GM12878 (cell line): Measurements from ENCODE around the gene PLSCR4. TPM values are rescaled to one million over a fixed set of nuclear protein-coding genes. Genes with fewer than 3 reads are reported as not detected.

Experiments used
- ATAC-seq: fragments of 200-7000 bp; cut with Tn5 transposase; 3 replicates; pipeline ENCODE4 v1.9.1; 2020; ENCODE audit warnings: mild to moderate bottlenecking, moderate library complexity
- BruUV-seq: library from RNA; stranded (reverse); fragments of 400-500 nt; replicated peaks from 2 replicates; lab custom pipeline; 2021; lab: Mats Ljungman, UMichigan
- CTCF ChIA-PET: fragments of 300-600 bp; sonication (Branson Sonifier 250); formaldehyde crosslinking; extraction: SDS; loops from one replicate; lab custom pipeline; 2021; ENCODE audit warnings: inconsistent platforms; lab: Yijun Ruan, JAX
- POLR2A ChIA-PET: fragments of 350-600 bp; formaldehyde crosslinking; extraction: SDS; loops from one replicate; lab custom pipeline; 2021; ENCODE audit warnings: inconsistent platforms; lab: Charles Lee
- RAD21 ChIA-PET: fragments of 300-600 bp; sonication (Branson Sonifier 250); formaldehyde crosslinking; loops from one replicate; lab custom pipeline; 2023; ENCODE audit warnings: antibody characterized with exemption; ENCODE audit not compliant: unreplicated experiment; lab: Charles Lee
- SMC1A ChIA-PET: fragments of 300-600 bp; sonication (Branson Sonifier 250); formaldehyde crosslinking; loops from one replicate; lab custom pipeline; 2023; ENCODE audit not compliant: unreplicated experiment, uncharacterized antibody; lab: Charles Lee
- DNase-seq: peaks from one replicate; pipeline ENCODE4 v3.0.0-alpha.2; 2011; ENCODE audit warnings: low read depth, low spot score
- FAIRE-seq: peaks from 3 replicates; lab custom pipeline; 2011; peaks lifted over from hg19 to GRCh38; lab: Jason Lieb, UNC
- H2AFZ ChIP-seq: 2 replicates; pipeline ENCODE4 v1.6.0; 2011; ENCODE audit warnings: low read depth, low read length, control low read depth; ENCODE audit not compliant: control insufficient read depth
- H3K27ac ChIP-seq: 2 replicates; pipeline ENCODE4 v1.5.1; 2011; ENCODE audit warnings: control low read depth; ENCODE audit not compliant: control insufficient read depth, insufficient read depth
- H3K27me3 ChIP-seq, 2 experiments: replicated peaks in 1 of 2; 2 replicates each; pipeline versions ENCODE4 v1.6.0 to v1.6.1; 2011; ENCODE audit warnings: low read length in 1 of 2; ENCODE audit not compliant: control insufficient read depth in 2 of 2, insufficient read depth in 2 of 2
- H3K36me3 ChIP-seq, 2 experiments: 2 replicates each; pipeline ENCODE4 v1.5.1; 2011; ENCODE audit warnings: low read length in 1 of 2; ENCODE audit not compliant: control insufficient read depth in 2 of 2, insufficient read depth in 2 of 2
- H3K4me1 ChIP-seq: 2 replicates; pipeline ENCODE4 v1.6.1; 2011; ENCODE audit warnings: mild to moderate bottlenecking, low read length, moderate library complexity, mixed read lengths; ENCODE audit not compliant: control insufficient read depth, insufficient read depth
- H3K4me2 ChIP-seq: 2 replicates; pipeline ENCODE4 v1.6.0; 2011; ENCODE audit warnings: control low read depth; ENCODE audit not compliant: control insufficient read depth, insufficient read depth
- H3K4me3 ChIP-seq: fragments of 200-600 bp; sonication (generic); 2 replicates; pipeline ENCODE4 v1.5.1; 2016
- H3K79me2 ChIP-seq: 2 replicates; pipeline ENCODE4 v1.6.0; 2011; ENCODE audit warnings: low read length; ENCODE audit not compliant: control insufficient read depth, insufficient read depth
- H3K9ac ChIP-seq: 2 replicates; pipeline ENCODE4 v1.8.0; 2011; ENCODE audit warnings: low read length, control low read depth, mixed read lengths; ENCODE audit not compliant: control insufficient read depth, insufficient read depth
- H3K9me3 ChIP-seq: replicated peaks from 3 replicates; pipeline ENCODE4 v1.5.1; 2011; ENCODE audit warnings: mild to moderate bottlenecking, low read length; ENCODE audit not compliant: control insufficient read depth, insufficient read depth
- H4K20me1 ChIP-seq: 2 replicates; pipeline ENCODE4 v1.6.0; 2011; ENCODE audit not compliant: control insufficient read depth, insufficient read depth
- ASH2L ChIP-seq: fragments of 300-600, 200-600 bp; sonication (generic); IDR thresholded peaks from 2 replicates; pipeline ENCODE4 v1.6.1; 2017; ENCODE audit warnings: low read depth, mild to moderate bottlenecking, borderline replicate concordance
- CBFB ChIP-seq: IDR thresholded peaks from 2 replicates; pipeline ENCODE4 v1.6.1; 2016; ENCODE audit warnings: antibody characterized with exemption, low read depth
- CHD1 ChIP-seq: IDR thresholded peaks from 2 replicates; pipeline ENCODE4 v1.6.1; 2012; ENCODE audit warnings: low read depth, low read length, improper control_type of control experiment
- E2F8 ChIP-seq: fragments of 450-650 bp; IDR thresholded peaks from 2 replicates; pipeline ENCODE4 v1.6.1; 2018; ENCODE audit warnings: mild to moderate bottlenecking, low read depth, moderate library complexity; ENCODE audit not compliant: partially characterized antibody
- E4F1 ChIP-seq: fragments of 450-650 bp; IDR thresholded peaks from 2 replicates; pipeline ENCODE4 v1.6.1; 2018; ENCODE audit warnings: borderline replicate concordance, mild to moderate bottlenecking; ENCODE audit not compliant: partially characterized antibody
- ESRRA ChIP-seq: IDR thresholded peaks from 2 replicates; pipeline ENCODE4 v1.6.1; 2012; ENCODE audit warnings: mild to moderate bottlenecking, low read length, improper control_type of control experiment
- HDAC2 ChIP-seq: fragments of 200-600 bp; sonication (generic); IDR thresholded peaks from 2 replicates; pipeline ENCODE4 v1.6.1; 2017
- MEF2A ChIP-seq: IDR thresholded peaks from 2 replicates; pipeline ENCODE4 v1.6.1; 2011; ENCODE audit warnings: low read depth, mild to moderate bottlenecking, low read length, moderate library complexity; ENCODE audit not compliant: insufficient read depth
- MEF2B ChIP-seq: fragments of 450-650 bp; IDR thresholded peaks from 2 replicates; pipeline ENCODE4 v1.6.1; 2018; ENCODE audit warnings: mild to moderate bottlenecking, moderate library complexity; ENCODE audit not compliant: partially characterized antibody, poor library complexity, severe bottlenecking
- PML ChIP-seq: IDR thresholded peaks from 2 replicates; pipeline ENCODE4 v1.6.1; 2012; ENCODE audit warnings: low read length, inconsistent platforms
- RB1 ChIP-seq: fragments of 450-650 bp; formaldehyde crosslinking; IDR thresholded peaks from 2 replicates; pipeline ENCODE4 v1.6.1; 2017; ENCODE audit warnings: mild to moderate bottlenecking, borderline replicate concordance
- RELA ChIP-seq: fragments of 450-650 bp; IDR thresholded peaks from 2 replicates; pipeline ENCODE4 v1.8.0; 2014; ENCODE audit warnings: borderline replicate concordance; ENCODE audit not compliant: partially characterized antibody
- SIN3A ChIP-seq: IDR thresholded peaks from 2 replicates; pipeline ENCODE4 v1.6.1; 2012; ENCODE audit warnings: low read depth, low read length, improper control_type of control experiment
- STAT3 ChIP-seq: IDR thresholded peaks from 2 replicates; pipeline ENCODE4 v1.6.1; 2011; ENCODE audit warnings: low read depth, low read length, improper control_type of control experiment
- SUZ12 ChIP-seq: fragments of 200-600 bp; sonication (generic); IDR thresholded peaks from one replicate; pipeline ENCODE4 v1.6.1; 2018; ENCODE audit warnings: antibody characterized with exemption, mild to moderate bottlenecking; ENCODE audit not compliant: unreplicated experiment
- ZNF217 ChIP-seq: fragments of 450-650 bp; IDR thresholded peaks from 2 replicates; pipeline ENCODE4 v1.6.1; 2017; ENCODE audit warnings: antibody characterized with exemption, mild to moderate bottlenecking
- WGBS: methylation state at CpG from one replicate; pipeline ENCODE4 v1.1.6; 2016; ENCODE audit warnings: low lambda C conversion rate; ENCODE audit not compliant: insufficient replicate concordance, insufficient coverage; ENCODE audit errors: missing lambda C conversion rate; 5-methylcytosine and 5-hydroxymethylcytosine counted together
- in situ Hi-C: fragments of 300-500 bp; cut with MboI; formaldehyde crosslinking; loops from 9 replicates; pipeline ENCODE4 v1.14.3; 2018; ENCODE audit warnings: mixed read lengths
- intact Hi-C: fragments of 100-400 bp; cut with micrococcal nuclease; formaldehyde crosslinking; loops from one replicate; pipeline ENCODE4 v1.14.2; 2022; ENCODE audit not compliant: unreplicated experiment
- polyA plus RNA-seq, 11 experiments: library from polyadenylated mRNA; depleted of rRNA in 4 of 11; unstranded in 6 of 11; stranded (reverse) in 5 of 11; fragments of >200 nt; fragmentation: Nextera tagmentation in 4 of 11; fragmentation: Illumina TruSeq in 1 of 11; extraction: Ambion mirVana in 4 of 11; extraction: Trizol in 1 of 11; gene quantifications; 1 replicate in 1 of 11; 2 replicates in 10 of 11; pipeline versions ENCODE4 v1.2.1 to v1.2.3, GENCODE V29; 2011 to 2016; ENCODE audit warnings: inconsistent platforms in 2 of 11, missing spikeins in 2 of 11, low read depth in 1 of 11
- total RNA-seq, 4 experiments: library from RNA; depleted of rRNA in 3 of 4; stranded (reverse); fragments of >200 nt in 3 of 4; fragmentation: Illumina TruSeq in 1 of 4; extraction: Trizol in 1 of 4; gene quantifications; 2 replicates each; pipeline versions ENCODE4 v1.2.1 to v1.2.3, GENCODE V29; 2013 to 2021
- TF ChIP-seq, protein P1 (sequence below), 3 experiments: IDR thresholded peaks in 2 of 3; conservative IDR thresholded peaks in 1 of 3; 2 replicates each; pipeline ENCODE4 v1.5.1; 2011; ENCODE audit warnings: low read depth in 3 of 3, low read length in 3 of 3, mild to moderate bottlenecking in 3 of 3, control low read depth in 2 of 3, moderate library complexity in 2 of 3, inconsistent platforms in 1 of 3, mixed read lengths in 1 of 3; ENCODE audit not compliant: control insufficient read depth in 2 of 3, insufficient read depth in 1 of 3; ENCODE audit errors: extremely low read depth in 1 of 3
- TF ChIP-seq, protein P2 (sequence below): IDR thresholded peaks from 2 replicates; pipeline ENCODE4 v1.6.1; 2011; ENCODE audit warnings: low read depth, mild to moderate bottlenecking, low read length, moderate library complexity, borderline replicate concordance; ENCODE audit errors: extremely low read depth

The PLSCR4 gene
- total and polyA plus RNA-seq, 10 of the 15 experiments (the other 5 are each of a cell fraction or from before 2014, with no cell fraction given): 0.02 TPM; not detected in 9

DNA sequence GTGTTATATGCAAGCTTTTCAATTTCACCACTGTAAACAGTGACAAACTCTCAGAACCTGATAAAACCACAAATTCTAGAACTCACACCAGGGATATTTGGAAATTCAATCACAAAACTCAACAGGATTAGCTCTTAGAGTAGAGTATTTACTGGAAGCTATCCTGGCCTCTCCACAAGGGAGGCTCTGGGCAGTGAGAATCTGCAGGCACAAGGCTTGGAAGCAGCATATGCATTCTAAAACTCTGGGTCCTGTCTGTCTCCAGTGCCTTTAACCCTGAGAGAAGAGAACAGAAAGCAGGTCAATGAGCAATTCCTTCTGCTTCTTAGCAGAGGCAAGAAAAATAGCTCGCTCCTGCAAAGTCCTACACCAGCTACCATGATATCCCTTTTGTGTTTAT, 23.4 kb downstream of the PLSCR4 start:
- in situ Hi-C loops: no loop called here

More for the DNA sequence above, 23.4 kb downstream of the PLSCR4 start:
- intact Hi-C loops: no loop called here
- H4K20me1 ChIP-seq: no peaks in the 10 kb centered on the region
- SMC1A ChIA-PET: no interaction called here
- DNase-seq (no peak), FAIRE-seq (no peak), ATAC-seq (no peak)
- H2AFZ ChIP-seq: no peak overlapping the region
- no peaks in the 10 kb centered on the region for H3K4me1 ChIP-seq
- H3K36me3 ChIP-seq: no peaks in the 10 kb centered on the region
- H3K27me3 ChIP-seq: no peaks in the 10 kb centered on the region
- RAD21 ChIA-PET: no interaction called here
- no peak overlapping the region for H3K4me3 ChIP-seq
- CTCF ChIA-PET: interaction anchor here (0.8 to 2.1 kb wide), 2 partner anchors 38 to 100 kb away, joined by 3 to 6 read pairs; no protein-coding TSS in a partner anchor
- H3K4me2 ChIP-seq: no peak overlapping the region
- no peaks in the 10 kb centered on the region for H3K79me2 ChIP-seq
- POLR2A ChIA-PET: no interaction called here
- no peaks in the 10 kb centered on the region for H3K9me3 ChIP-seq
- no peak for TF ChIP-seq PML
- TF ChIP-seq STAT3: no peak
- no peak for TF ChIP-seq HDAC2
- no peak for TF ChIP-seq ASH2L
- TF ChIP-seq, protein P1, sequence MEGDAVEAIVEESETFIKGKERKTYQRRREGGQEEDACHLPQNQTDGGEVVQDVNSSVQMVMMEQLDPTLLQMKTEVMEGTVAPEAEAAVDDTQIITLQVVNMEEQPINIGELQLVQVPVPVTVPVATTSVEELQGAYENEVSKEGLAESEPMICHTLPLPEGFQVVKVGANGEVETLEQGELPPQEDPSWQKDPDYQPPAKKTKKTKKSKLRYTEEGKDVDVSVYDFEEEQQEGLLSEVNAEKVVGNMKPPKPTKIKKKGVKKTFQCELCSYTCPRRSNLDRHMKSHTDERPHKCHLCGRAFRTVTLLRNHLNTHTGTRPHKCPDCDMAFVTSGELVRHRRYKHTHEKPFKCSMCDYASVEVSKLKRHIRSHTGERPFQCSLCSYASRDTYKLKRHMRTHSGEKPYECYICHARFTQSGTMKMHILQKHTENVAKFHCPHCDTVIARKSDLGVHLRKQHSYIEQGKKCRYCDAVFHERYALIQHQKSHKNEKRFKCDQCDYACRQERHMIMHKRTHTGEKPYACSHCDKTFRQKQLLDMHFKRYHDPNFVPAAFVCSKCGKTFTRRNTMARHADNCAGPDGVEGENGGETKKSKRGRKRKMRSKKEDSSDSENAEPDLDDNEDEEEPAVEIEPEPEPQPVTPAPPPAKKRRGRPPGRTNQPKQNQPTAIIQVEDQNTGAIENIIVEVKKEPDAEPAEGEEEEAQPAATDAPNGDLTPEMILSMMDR (IDR thresholded peaks at IDR 0.05 in 2 of 3, conservative IDR thresholded peaks at IDR 0.05 in 1 of 3; ENCODE audit: control insufficient read depth in 2 of 3, extremely low read depth in 1 of 3, insufficient read depth in 1 of 3, low read depth in 3 of 3, low read length in 3 of 3): no peak
- TF ChIP-seq RB1: no peak
- TF ChIP-seq CHD1: no peak
- TF ChIP-seq E2F8: no peak
- no peak for TF ChIP-seq ZNF217
- TF ChIP-seq MEF2B: no peak
- TF ChIP-seq E4F1: no peak
- no peak for TF ChIP-seq CBFB
- no peak for TF ChIP-seq MEF2A
- no peak for TF ChIP-seq RELA
- TF ChIP-seq ESRRA: no peak
- TF ChIP-seq, protein P2, sequence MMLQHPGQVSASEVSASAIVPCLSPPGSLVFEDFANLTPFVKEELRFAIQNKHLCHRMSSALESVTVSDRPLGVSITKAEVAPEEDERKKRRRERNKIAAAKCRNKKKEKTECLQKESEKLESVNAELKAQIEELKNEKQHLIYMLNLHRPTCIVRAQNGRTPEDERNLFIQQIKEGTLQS: no peak
- TF ChIP-seq SUZ12: no peak
- TF ChIP-seq SIN3A: no peak
- H3K27ac ChIP-seq: no peak overlapping the region
- no TSS peak for BruUV-seq
- H3K9ac ChIP-seq: no peak overlapping the region
- 19% methylated on average over 1 of the region's 1 CpG for WGBS
